ENCODE results near the gene CDC42BPB.

Gene CDC42BPB

DNA sequence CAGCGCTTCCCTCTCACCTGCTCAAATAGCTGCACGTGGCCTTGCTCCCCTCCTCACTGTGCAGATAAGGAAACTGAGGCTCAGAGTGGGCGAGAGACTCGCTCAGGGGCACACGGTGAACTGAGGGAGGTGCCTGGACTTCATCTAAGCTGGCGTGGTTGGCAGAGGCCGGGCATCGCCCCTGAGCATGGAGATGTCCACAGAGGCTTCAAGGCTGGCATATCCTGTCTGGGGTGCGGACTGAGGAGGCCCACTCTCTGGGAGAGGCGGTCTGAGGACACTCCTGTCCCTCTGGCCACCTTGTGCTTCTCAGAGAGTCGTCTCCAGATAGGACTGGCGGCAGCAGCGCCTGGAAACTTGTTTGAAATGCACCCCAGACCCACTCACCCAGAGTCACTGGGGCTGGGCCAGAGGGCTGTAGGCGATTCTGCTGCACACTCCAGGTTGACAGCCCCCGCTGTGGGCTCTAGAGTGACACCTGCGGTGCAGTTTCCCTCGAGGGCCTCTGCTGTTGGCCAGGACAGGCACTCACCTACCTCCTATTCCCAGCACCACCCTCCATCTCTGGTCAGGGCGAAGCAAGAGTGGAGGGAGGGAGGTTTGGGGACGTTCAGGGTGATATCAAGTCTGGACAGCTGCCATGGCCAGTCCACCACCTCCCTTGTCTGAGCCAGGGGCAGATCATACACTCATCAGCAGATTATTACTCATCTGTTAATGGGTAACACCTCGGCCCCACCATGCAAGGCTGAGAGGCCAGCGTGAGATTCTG is 15.4 kb upstream of the CDC42BPB start:
- no peaks in the 10 kb centered on the region for H3K27me3 ChIP-seq (ENCODE audit: control insufficient read depth, insufficient read depth, low read length)
- H3K9me3 ChIP-seq (ENCODE audit: control insufficient read depth, insufficient read depth, low read length): no peaks in the 10 kb centered on the region
- H3K4me1 ChIP-seq (ENCODE audit: control insufficient read depth, insufficient read depth, low read length): peaks cover 3% of the 10 kb centered on the region; the same call in 1 of the 2 replicates
- no peak overlapping the region for H3K27ac ChIP-seq (ENCODE audit: low read length)
- H3K36me3 ChIP-seq (ENCODE audit: control insufficient read depth, insufficient read depth, low read length): no peaks in the 10 kb centered on the region
- no peak overlapping the region for H3K4me3 ChIP-seq (ENCODE audit: low read length)
- WGBS (ENCODE audit: insufficient coverage, insufficient read length): no CpG with 5 or more reads among the region's 21 CpGs
- no peak for DNase-seq (ENCODE audit: low read depth, low spot score)

DNA sequence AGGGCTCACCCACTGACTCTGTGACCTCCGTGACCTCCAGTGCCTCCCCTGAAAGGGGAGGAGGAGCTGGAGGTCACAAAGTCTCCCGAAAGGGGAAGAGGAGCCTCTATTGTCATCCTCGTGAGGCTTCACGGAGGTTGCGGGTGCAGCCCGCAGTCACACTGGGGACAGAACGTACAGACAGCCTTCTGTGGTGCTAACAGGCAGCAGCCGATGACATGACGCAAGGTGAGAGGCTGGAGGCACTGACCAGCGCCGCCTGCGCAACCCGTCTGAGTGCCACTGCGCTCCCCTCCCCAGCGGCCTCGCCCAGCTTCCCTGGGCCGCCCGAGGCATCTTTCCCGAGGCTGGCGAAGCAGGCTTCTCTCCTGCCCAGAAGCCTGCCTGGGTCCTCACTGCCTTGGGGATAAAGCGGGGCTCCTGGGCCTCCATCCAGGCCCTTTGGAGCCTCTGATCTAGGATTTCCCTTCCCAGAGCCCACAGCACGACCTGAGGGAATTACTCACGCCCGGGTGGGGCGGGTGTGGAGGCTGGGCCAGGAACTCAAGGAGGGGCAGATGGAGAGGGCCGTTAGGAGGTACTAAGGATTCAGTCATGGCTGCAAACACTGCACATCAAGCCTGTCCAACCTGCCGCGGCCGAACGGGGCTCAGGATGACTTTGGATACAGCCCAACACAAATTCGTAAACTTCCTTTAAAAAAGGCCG is 14.3 kb upstream of the CDC42BPB start:
- H3K4me1 ChIP-seq (ENCODE audit: control insufficient read depth, insufficient read depth, low read length): peaks cover 3% of the 10 kb centered on the region; the same call in 1 of the 2 replicates
- DNase-seq (ENCODE audit: low read depth, low spot score): no peak
- H3K9me3 ChIP-seq (ENCODE audit: control insufficient read depth, insufficient read depth, low read length): no peaks in the 10 kb centered on the region
- no CpG with 5 or more reads among the region's 32 CpGs for WGBS (ENCODE audit: insufficient coverage, insufficient read length)
- no peaks in the 10 kb centered on the region for H3K27me3 ChIP-seq (ENCODE audit: control insufficient read depth, insufficient read depth, low read length)
- no peak overlapping the region for H3K27ac ChIP-seq (ENCODE audit: low read length)
- H3K4me3 ChIP-seq (ENCODE audit: low read length): no peak overlapping the region
- no peaks in the 10 kb centered on the region for H3K36me3 ChIP-seq (ENCODE audit: control insufficient read depth, insufficient read depth, low read length)

DNA sequence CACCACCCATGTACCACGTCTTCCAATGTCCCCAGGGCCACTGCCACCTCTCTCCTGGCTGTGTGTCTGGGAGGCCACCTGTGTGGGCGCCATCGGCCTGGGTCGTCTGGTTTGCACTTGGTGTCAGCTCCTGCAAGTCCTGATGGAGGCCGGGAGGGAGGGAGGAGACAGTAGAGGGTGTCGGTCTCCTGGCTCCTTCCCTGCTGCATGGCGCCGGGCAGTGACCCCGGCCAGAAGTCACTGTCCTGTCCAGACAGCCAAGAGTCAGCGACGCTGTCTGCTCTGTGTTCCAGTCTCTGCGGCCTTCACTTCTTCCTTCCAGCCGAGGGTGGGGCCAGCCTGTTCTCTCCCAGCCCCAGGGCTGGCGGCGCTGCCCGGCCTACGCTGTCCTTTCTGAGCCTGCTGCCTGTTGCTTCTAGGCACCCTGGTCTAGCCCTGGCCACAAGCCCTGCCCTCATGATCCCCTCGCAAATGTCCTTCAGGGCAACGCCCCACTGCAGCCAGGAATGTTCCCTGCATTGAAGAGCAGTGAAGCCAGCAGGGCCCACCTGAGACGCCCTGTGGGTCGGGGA is 13.7 kb upstream of the CDC42BPB start:
- DNase-seq (ENCODE audit: low read depth, low spot score): no peak
- Histone ChIP-seq H3K27ac (ENCODE audit: low read length) (no peak overlapping the region), H3K36me3 (ENCODE audit: control insufficient read depth, insufficient read depth, low read length) (no peaks in the 10 kb centered on the region), H3K4me1 (ENCODE audit: control insufficient read depth, insufficient read depth, low read length) (peaks cover 3% of the 10 kb centered on the region; the same call in 1 of the 2 replicates), H3K4me3 (ENCODE audit: low read length) (no peak overlapping the region), H3K27me3 (ENCODE audit: control insufficient read depth, insufficient read depth, low read length) (no peaks in the 10 kb centered on the region), H3K9me3 (ENCODE audit: control insufficient read depth, insufficient read depth, low read length) (no peaks in the 10 kb centered on the region)
- WGBS (ENCODE audit: insufficient coverage, insufficient read length): no CpG with 5 or more reads among the region's 21 CpGs

GRCh38 chr14:103070263-103070885 is 13.0 kb upstream of the CDC42BPB start:
- Histone ChIP-seq H3K27me3 (ENCODE audit: control insufficient read depth, insufficient read depth, low read length) (no peaks in the 10 kb centered on the region), H3K27ac (ENCODE audit: low read length) (no peak overlapping the region), H3K9me3 (ENCODE audit: control insufficient read depth, insufficient read depth, low read length) (no peaks in the 10 kb centered on the region), H3K4me1 (ENCODE audit: control insufficient read depth, insufficient read depth, low read length) (peaks cover 3% of the 10 kb centered on the region; the same call in 1 of the 2 replicates), H3K36me3 (ENCODE audit: control insufficient read depth, insufficient read depth, low read length) (no peaks in the 10 kb centered on the region), H3K4me3 (ENCODE audit: low read length) (no peak overlapping the region)
- DNase-seq (ENCODE audit: low read depth, low spot score): no peak
- no CpG with 5 or more reads among the region's 8 CpGs for WGBS (ENCODE audit: insufficient coverage, insufficient read length)

DNA sequence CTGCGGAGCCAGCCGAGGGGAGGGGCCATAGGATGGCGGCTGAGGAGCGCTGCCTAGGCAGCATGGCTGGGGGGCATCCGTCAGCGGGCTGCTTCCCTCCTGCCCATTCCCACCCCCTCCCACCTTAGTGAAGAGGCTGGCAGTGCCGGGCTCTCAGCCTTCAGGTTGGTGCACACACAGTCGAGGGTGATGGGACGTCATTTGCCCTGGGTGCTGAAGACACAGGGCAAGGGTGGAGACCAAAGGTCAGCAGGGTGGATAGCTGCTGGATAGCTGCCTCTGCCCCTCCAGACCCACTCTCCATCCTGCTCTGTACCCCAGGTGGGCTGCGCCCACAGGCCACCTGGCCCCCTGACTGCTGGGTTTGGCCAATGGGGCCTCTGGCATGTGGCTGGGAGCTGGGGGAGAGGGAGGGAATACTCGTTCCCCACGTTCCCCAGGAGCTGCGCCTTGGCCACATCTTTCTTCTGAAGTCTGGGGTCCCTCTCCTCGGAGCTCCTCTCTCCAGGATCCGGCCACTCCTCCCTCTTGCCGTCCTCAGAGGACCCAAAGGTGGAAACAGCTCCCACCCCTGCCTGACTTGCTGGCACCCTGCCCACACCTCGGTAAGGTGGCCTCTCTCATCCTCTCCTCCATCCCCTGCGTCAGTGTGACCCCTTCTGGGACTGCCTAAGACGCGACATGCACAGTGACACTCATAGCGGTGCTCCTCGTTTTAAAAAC is 11.2 kb upstream of the CDC42BPB start:
- no CpG with 5 or more reads among the region's 22 CpGs for WGBS (ENCODE audit: insufficient coverage, insufficient read length)
- no peak overlapping the region for H3K27ac ChIP-seq (ENCODE audit: low read length)

DNA sequence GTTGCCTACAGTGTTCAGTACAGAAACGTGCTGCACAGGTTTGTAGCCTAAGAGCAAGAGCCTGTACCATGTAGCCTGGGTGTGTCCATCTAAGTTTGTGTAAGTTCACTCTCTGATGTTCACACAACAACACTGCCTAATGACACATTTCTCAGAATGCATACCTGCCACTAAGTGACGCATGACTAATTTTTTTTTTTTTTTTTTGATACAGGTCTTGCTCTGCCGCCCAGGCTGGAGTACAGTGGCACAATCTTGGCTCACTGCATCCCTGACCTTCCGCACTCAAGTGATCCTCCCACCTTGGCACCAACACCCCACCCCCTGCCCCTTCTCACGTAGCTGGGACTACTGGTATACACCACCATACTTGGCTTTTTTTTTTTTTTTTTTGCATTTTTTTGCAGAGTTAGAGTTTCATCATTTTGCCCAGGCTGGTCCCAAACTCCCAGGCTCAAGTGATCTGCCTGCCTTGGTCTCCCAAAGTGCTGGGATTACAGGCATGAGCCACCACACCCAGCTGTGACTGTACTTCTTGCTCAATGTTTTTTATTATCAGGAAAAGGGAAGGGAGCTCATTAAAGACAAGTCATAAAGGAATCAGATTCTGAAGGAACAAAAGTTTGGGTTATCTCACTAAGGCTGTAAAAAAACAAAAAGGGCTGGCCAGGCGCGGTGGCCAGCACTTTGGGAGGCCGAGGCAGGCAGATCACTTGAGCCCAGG is 10.0 kb upstream of the CDC42BPB start:
- H3K27me3 ChIP-seq (ENCODE audit: control insufficient read depth, insufficient read depth, low read length): no peaks in the 10 kb centered on the region
- H3K36me3 ChIP-seq (ENCODE audit: control insufficient read depth, insufficient read depth, low read length): no peaks in the 10 kb centered on the region
- no peak overlapping the region for H3K4me3 ChIP-seq (ENCODE audit: low read length)
- no peaks in the 10 kb centered on the region for H3K9me3 ChIP-seq (ENCODE audit: control insufficient read depth, insufficient read depth, low read length)
- no peak overlapping the region for H3K27ac ChIP-seq (ENCODE audit: low read length)
- no peak for DNase-seq (ENCODE audit: low read depth, low spot score)
- whole genome bisulfite sequencing (ENCODE audit: insufficient coverage, insufficient read length): no CpG with 5 or more reads among the region's 8 CpGs
- H3K4me1 ChIP-seq (ENCODE audit: control insufficient read depth, insufficient read depth, low read length): no peaks in the 10 kb centered on the region

More for the DNA sequence above, 11.2 kb upstream of the CDC42BPB start:
- no peaks in the 10 kb centered on the region for H3K9me3 ChIP-seq (ENCODE audit: control insufficient read depth, insufficient read depth, low read length)
- no peak overlapping the region for H3K4me3 ChIP-seq (ENCODE audit: low read length)
- H3K4me1 ChIP-seq (ENCODE audit: control insufficient read depth, insufficient read depth, low read length): no peaks in the 10 kb centered on the region
- DNase-seq (ENCODE audit: low read depth, low spot score): no peak
- no peaks in the 10 kb centered on the region for H3K36me3 ChIP-seq (ENCODE audit: control insufficient read depth, insufficient read depth, low read length)
- H3K27me3 ChIP-seq (ENCODE audit: control insufficient read depth, insufficient read depth, low read length): no peaks in the 10 kb centered on the region

- no peak overlapping the region for H3K27ac ChIP-seq (ENCODE audit: low read length)
- WGBS (ENCODE audit: insufficient coverage, insufficient read length): no CpG with 5 or more reads among the region's 9 CpGs
- no peak for DNase-seq (ENCODE audit: low read depth, low spot score)
Measured at GRCh38 chr14:103066399-103066798, 9.1 kb upstream of the CDC42BPB start.

DNA sequence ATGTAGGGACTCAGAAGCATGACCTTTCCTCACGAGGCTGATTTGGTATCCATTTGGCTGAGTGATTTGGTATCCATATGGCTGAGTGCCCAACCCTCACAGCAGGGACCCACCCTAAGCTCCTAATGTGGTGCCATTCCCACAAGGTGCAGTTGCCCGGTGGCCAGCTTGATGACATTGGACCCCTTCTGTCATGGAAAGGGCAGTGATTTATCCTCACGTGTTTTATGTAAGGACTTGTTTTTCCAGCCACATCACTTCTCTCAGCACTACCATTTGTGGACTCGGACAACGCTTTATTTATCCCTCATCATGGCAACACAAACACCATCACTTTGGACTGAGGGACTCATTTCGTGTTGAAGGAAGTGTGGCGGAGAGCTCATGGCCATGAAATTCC is 8.5 kb upstream of the CDC42BPB start:
- Histone ChIP-seq H3K27me3 (ENCODE audit: control insufficient read depth, insufficient read depth, low read length) (no peaks in the 10 kb centered on the region), H3K27ac (ENCODE audit: low read length) (no peak overlapping the region), H3K4me1 (ENCODE audit: control insufficient read depth, insufficient read depth, low read length) (no peaks in the 10 kb centered on the region), H3K4me3 (ENCODE audit: low read length) (no peak overlapping the region), H3K9me3 (ENCODE audit: control insufficient read depth, insufficient read depth, low read length) (no peaks in the 10 kb centered on the region), H3K36me3 (ENCODE audit: control insufficient read depth, insufficient read depth, low read length) (no peaks in the 10 kb centered on the region)
- DNase-seq (ENCODE audit: low read depth, low spot score): no peak
- no CpG with 5 or more reads among the region's 7 CpGs for WGBS (ENCODE audit: insufficient coverage, insufficient read length)

More at GRCh38 chr14:103066399-103066798, 9.1 kb upstream of the CDC42BPB start:
- H3K4me1 ChIP-seq (ENCODE audit: control insufficient read depth, insufficient read depth, low read length): no peaks in the 10 kb centered on the region
- H3K9me3 ChIP-seq (ENCODE audit: control insufficient read depth, insufficient read depth, low read length): no peaks in the 10 kb centered on the region
- H3K36me3 ChIP-seq (ENCODE audit: control insufficient read depth, insufficient read depth, low read length): no peaks in the 10 kb centered on the region
- H3K4me3 ChIP-seq (ENCODE audit: low read length): no peak overlapping the region
- no peaks in the 10 kb centered on the region for H3K27me3 ChIP-seq (ENCODE audit: control insufficient read depth, insufficient read depth, low read length)

DNA sequence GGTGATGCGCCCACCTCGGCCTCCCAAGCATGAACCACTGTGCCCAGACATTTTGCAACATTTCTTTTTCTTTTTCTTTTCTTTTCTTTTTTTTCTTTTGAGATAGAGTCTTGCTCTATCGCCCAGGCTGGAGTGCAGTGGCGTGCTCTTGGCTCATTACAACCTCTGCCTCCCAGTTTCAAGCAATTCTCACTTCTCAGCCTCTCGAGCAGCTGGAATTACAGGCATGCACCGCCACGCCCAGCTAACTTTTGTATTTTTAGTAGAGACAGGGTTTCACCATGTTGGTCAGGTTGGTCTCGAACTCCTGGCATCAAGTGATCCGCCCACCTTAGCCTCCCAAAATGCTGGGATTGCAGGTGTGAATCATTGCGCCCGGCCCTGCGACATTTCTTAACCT is 7.6 kb upstream of the CDC42BPB start:
- WGBS (ENCODE audit: insufficient coverage, insufficient read length): no CpG with 5 or more reads among the region's 12 CpGs
- Histone ChIP-seq H3K9me3 (ENCODE audit: control insufficient read depth, insufficient read depth, low read length) (no peaks in the 10 kb centered on the region), H3K36me3 (ENCODE audit: control insufficient read depth, insufficient read depth, low read length) (no peaks in the 10 kb centered on the region), H3K4me3 (ENCODE audit: low read length) (no peak overlapping the region), H3K27ac (ENCODE audit: low read length) (no peak overlapping the region), H3K4me1 (ENCODE audit: control insufficient read depth, insufficient read depth, low read length) (no peaks in the 10 kb centered on the region), H3K27me3 (ENCODE audit: control insufficient read depth, insufficient read depth, low read length) (no peaks in the 10 kb centered on the region)
- no peak for DNase-seq (ENCODE audit: low read depth, low spot score)
